Endothelial cell of umbilical vein (primary cell): ENCODE data around the gene RFX2. TPM values are rescaled to one million over a fixed set of nuclear protein-coding genes. Genes with fewer than 3 reads are reported as not detected.

Experiments used
- BruUV-seq: library from RNA; stranded (reverse); fragments of 400-500 nt; replicated peaks from 2 replicates; lab custom pipeline; 2021; lab: Mats Ljungman, UMichigan
- CTCF ChIA-PET: fragments of 300-600, 350-600 bp; sonication (Branson Sonifier 250); formaldehyde crosslinking; loops from one replicate; lab custom pipeline; 2021; ENCODE audit warnings: antibody characterized with exemption, inconsistent platforms; lab: Charles Lee
- POLR2A ChIA-PET: fragments of 300-600, 350-600 bp; sonication (Branson Sonifier 250); formaldehyde crosslinking; loops from one replicate; lab custom pipeline; 2021; ENCODE audit warnings: antibody characterized with exemption, inconsistent platforms; lab: Charles Lee
- DNase-seq: peaks from one replicate; pipeline ENCODE4 v3.0.0-alpha.2; 2011; ENCODE audit warnings: low read depth, low spot score
- FAIRE-seq: peaks from 2 replicates; lab custom pipeline; 2011; peaks lifted over from hg19 to GRCh38; lab: Jason Lieb, UNC
- H2AFZ ChIP-seq: 2 replicates; pipeline ENCODE4 v1.6.0; 2012; ENCODE audit warnings: low read depth, low read length, control low read depth, inconsistent platforms
- H3K27ac ChIP-seq: 2 replicates; pipeline ENCODE4 v1.5.1; 2011; ENCODE audit warnings: low read depth, mild to moderate bottlenecking, control low read depth, low read length, moderate library complexity; ENCODE audit not compliant: insufficient read depth
- H3K27me3 ChIP-seq, 2 experiments: 2 replicates each; pipeline versions ENCODE4 v1.6.0 to v1.6.1; 2011; ENCODE audit warnings: low read length in 2 of 2, mixed read lengths in 1 of 2; ENCODE audit not compliant: control insufficient read depth in 2 of 2, insufficient read depth in 2 of 2
- H3K36me3 ChIP-seq, 2 experiments: 2 replicates in 1 of 2; 3 replicates in 1 of 2; pipeline ENCODE4 v1.5.1; 2011; ENCODE audit warnings: low read length in 2 of 2, mild to moderate bottlenecking in 1 of 2, moderate library complexity in 1 of 2; ENCODE audit not compliant: control insufficient read depth in 2 of 2, insufficient read depth in 2 of 2; ENCODE audit errors: extremely low read depth in 1 of 2
- H3K4me1 ChIP-seq: 3 replicates; pipeline ENCODE4 v1.5.1; 2011; ENCODE audit warnings: mild to moderate bottlenecking, low read length; ENCODE audit not compliant: control insufficient read depth, insufficient read depth; ENCODE audit errors: extremely low read depth
- H3K4me2 ChIP-seq: 2 replicates; pipeline ENCODE4 v1.6.1; 2011; ENCODE audit warnings: low read length, control low read depth, mixed read lengths; ENCODE audit not compliant: insufficient read depth
- H3K4me3 ChIP-seq, 3 experiments: fragments of 200-600 bp in 1 of 3; sonication (generic), shearing (Covaris generic) in 1 of 3; replicated peaks in 1 of 3; 2 replicates each; pipeline ENCODE4 v1.5.1; 2011 to 2016; ENCODE audit warnings: control low read depth in 3 of 3, low read length in 3 of 3, mild to moderate bottlenecking in 2 of 3, inconsistent platforms in 1 of 3, low read depth in 1 of 3, moderate library complexity in 1 of 3; ENCODE audit not compliant: insufficient read depth in 1 of 3
- H3K79me2 ChIP-seq: 2 replicates; pipeline ENCODE4 v1.6.0; 2012; ENCODE audit warnings: low read length, inconsistent platforms; ENCODE audit not compliant: control insufficient read depth, insufficient read depth
- H3K9ac ChIP-seq: replicated peaks from 2 replicates; pipeline ENCODE3; 2011; ENCODE audit warnings: low read length, control low read depth; ENCODE audit not compliant: insufficient read depth; ENCODE audit errors: extremely low read depth
- H3K9me1 ChIP-seq: replicated peaks from 3 replicates; pipeline ENCODE4 v1.6.0; 2011; ENCODE audit warnings: mild to moderate bottlenecking, low read length; ENCODE audit not compliant: control insufficient read depth, insufficient read depth; ENCODE audit errors: extremely low read depth
- H3K9me3 ChIP-seq: replicated peaks from 2 replicates; pipeline ENCODE4 v1.5.1; 2012; ENCODE audit warnings: low read length, inconsistent platforms; ENCODE audit not compliant: control insufficient read depth, insufficient read depth
- H4K20me1 ChIP-seq: replicated peaks from 2 replicates; pipeline ENCODE3; 2011; ENCODE audit warnings: mild to moderate bottlenecking, low read length; ENCODE audit not compliant: control insufficient read depth, insufficient read depth; ENCODE audit errors: extremely low read depth
- CTCF ChIP-seq, 2 donors: IDR thresholded peaks; 1 replicate in 1 of 2; 2 replicates in 1 of 2; pipeline ENCODE4 v1.5.1; 2011; ENCODE audit warnings: low read length in 2 of 2, mild to moderate bottlenecking in 2 of 2, moderate library complexity in 2 of 2, control low read depth in 1 of 2, inconsistent platforms in 1 of 2, low read depth in 1 of 2; ENCODE audit not compliant: insufficient read depth in 1 of 2; ENCODE audit errors: extremely low read depth in 1 of 2
- EZH2 ChIP-seq: IDR thresholded peaks from 2 replicates; pipeline ENCODE4 v1.6.1; 2012; ENCODE audit warnings: borderline replicate concordance, low read depth, mild to moderate bottlenecking, moderate library complexity, low read length, inconsistent platforms; ENCODE audit not compliant: severe bottlenecking
- FOS ChIP-seq: IDR thresholded peaks from 2 replicates; pipeline ENCODE4 v1.6.1; 2011; ENCODE audit warnings: mild to moderate bottlenecking, low read length, moderate library complexity, borderline replicate concordance; ENCODE audit not compliant: insufficient read depth
- GATA2 ChIP-seq: IDR thresholded peaks from 2 replicates; pipeline ENCODE4 v1.7.0; 2011; ENCODE audit warnings: low read depth, mild to moderate bottlenecking, moderate library complexity, mixed read lengths, low read length; ENCODE audit not compliant: insufficient read length, insufficient read depth
- JUN ChIP-seq: IDR thresholded peaks from 2 replicates; pipeline ENCODE4 v1.6.1; 2011; ENCODE audit warnings: borderline replicate concordance, low read depth; ENCODE audit not compliant: insufficient read length, insufficient read depth
- MAX ChIP-seq: IDR thresholded peaks from 2 replicates; pipeline ENCODE4 v1.6.1; 2011; ENCODE audit not compliant: insufficient read depth, insufficient read length
- MYC ChIP-seq: IDR thresholded peaks from one replicate; pipeline ENCODE4 v1.6.1; 2011; ENCODE audit warnings: mild to moderate bottlenecking, low read depth, low read length
- POLR2A ChIP-seq: IDR thresholded peaks from 2 replicates; pipeline ENCODE4 v1.6.1; 2012; ENCODE audit warnings: low read depth, mild to moderate bottlenecking, control low read depth, low read length
- POLR2AphosphoS5 ChIP-seq: IDR thresholded peaks from 2 replicates; pipeline ENCODE4 v1.6.1; 2012; ENCODE audit warnings: low read depth, mild to moderate bottlenecking, control low read depth, low read length, moderate library complexity; ENCODE audit not compliant: insufficient read depth
- dilution Hi-C: fragments of 300-500 bp; cut with MboI; formaldehyde crosslinking; loops from one replicate; pipeline ENCODE4 v1.15.0; 2019; ENCODE audit warnings: low sequenced_read_pairs; ENCODE audit not compliant: extremely low pct_ligation_motif_present
- intact Hi-C: fragments of 100-400 bp; cut with micrococcal nuclease; formaldehyde crosslinking; loops from one replicate; pipeline ENCODE4 v1.10.0; 2022
- polyA plus RNA-seq, 4 experiments: library from polyadenylated mRNA; depleted of rRNA in 3 of 4; stranded (reverse) in 3 of 4; unstranded in 1 of 4; fragments of >200 nt; gene quantifications; 2 replicates each; pipeline versions ENCODE4 v1.2.1 to v1.2.3, GENCODE V29; 2011 to 2012; ENCODE audit warnings: missing spikeins in 1 of 4
- total RNA-seq: library from RNA; stranded (reverse); gene quantifications from 2 replicates; pipeline ENCODE4 v1.2.3, GENCODE V29; 2021

Gene RFX2
- total and polyA plus RNA-seq, 2 donors (not counting 3 experiments of a cell fraction or from before 2014, with no cell fraction given), result 16.1 to 19.0 TPM

GRCh38 chr19:6086068-6086788, 24.1 kb downstream of the RFX2 start:
- Histone ChIP-seq H3K4me2 (no peak overlapping the region), H3K27ac (peak overlapping the region; percentile 78), H3K9me3 (no peaks in the 10 kb centered on the region), H3K9ac (no peak overlapping the region), H3K36me3 (no peaks in the 10 kb centered on the region), H3K9me1 (no peaks in the 10 kb centered on the region), H3K79me2 (peaks cover 19% of the 10 kb centered on the region), H4K20me1 (no peaks in the 10 kb centered on the region), H2AFZ (no peak overlapping the region), H3K4me1 (peaks cover 37% of the 10 kb centered on the region), H3K4me3 (no peak overlapping the region), H3K27me3 (no peaks in the 10 kb centered on the region)
- no peak for TF ChIP-seq GATA2
- TF ChIP-seq EZH2, result no peak
- peak; percentile 43 for TF ChIP-seq JUN
- TF ChIP-seq FOS, result peak; percentile 37
- CTCF ChIA-PET, result interaction anchor here (0.7 to 2.2 kb wide), 4 partner anchors 24 to 268 kb away, joined by 3 to 10 read pairs (median 8); no protein-coding TSS in a partner anchor
- dilution Hi-C loops, result no loop called here
- intact Hi-C loops, result no loop called here
- DNase-seq (peak; percentile 70), FAIRE-seq (peak; percentile 81)
- POLR2A ChIA-PET, result no interaction called here
- no TSS peak for BruUV-seq

- Histone ChIP-seq H3K27ac (no peak overlapping the region), H4K20me1 (no peaks in the 10 kb centered on the region), H3K4me2 (no peak overlapping the region), H3K4me1 (peaks cover 37% of the 10 kb centered on the region), H3K79me2 (peaks cover 11% of the 10 kb centered on the region), H3K4me3 (no peak overlapping the region), H3K27me3 (no peaks in the 10 kb centered on the region), H2AFZ (no peak overlapping the region), H3K9me1 (no peaks in the 10 kb centered on the region), H3K9ac (no peak overlapping the region), H3K9me3 (no peaks in the 10 kb centered on the region), H3K36me3 (no peaks in the 10 kb centered on the region)
- no peak for TF ChIP-seq EZH2
- TF ChIP-seq JUN, result no peak
- no peak for TF ChIP-seq FOS
- no peak for TF ChIP-seq GATA2
- TF ChIP-seq MAX, result no peak
- no peak for TF ChIP-seq POLR2A
- TF ChIP-seq POLR2AphosphoS5, result no peak
- TF ChIP-seq CTCF (IDR thresholded peaks at IDR 0.05; ENCODE audit: extremely low read depth in 1 of 2, insufficient read depth in 1 of 2, low read depth in 1 of 2, low read length in 2 of 2), result no peak
- no peak for TF ChIP-seq MYC
- DNase-seq, result no peak
- ChIA-PET POLR2A (no interaction called here), CTCF (no interaction called here)
- intact Hi-C loops, result no loop called here
- BruUV-seq, result no TSS peak
- dilution Hi-C loops, result no loop called here
- FAIRE-seq, result no peak
Observed at GRCh38 chr19:6084821-6085220, 25.5 kb downstream of the RFX2 start.
